ENCODE measurements around the gene AAMP. TPM values are rescaled to one million over a fixed set of nuclear protein-coding genes. Genes with fewer than 3 reads are reported as not detected.

AAMP gene
- total RNA-seq, 2 donors from 2014 or later: 61.5 to 114 TPM

- no peaks in the 10 kb centered on the region for H3K27me3 ChIP-seq
These were observed 22.4 kb upstream of the AAMP start, which contains the start of gene TMBIM1 for GRCh38 chr2:218292048-218293014. Gene TMBIM1, minus strand, starts transcription at chr2:218292503. Its CDS starts 10,362 bp downstream, at chr2:218282141.

GRCh38 chr2:218291318-218292047 lies 21.5 kb upstream of the AAMP start:
- Histone ChIP-seq H3K36me3 (replicated peaks in 1 of 2; ENCODE audit: insufficient read depth in 1 of 2, low read depth in 2 of 2) (no peaks in the 10 kb centered on the region), H3K27me3 (no peaks in the 10 kb centered on the region), H3K4me1 (peaks cover 91% of the 10 kb centered on the region), H3K27ac (peak overlapping the region; percentile 98 to 100 (median 98)), H3K9me3 (no peaks in the 10 kb centered on the region), H3K4me3 (peak overlapping the region; percentile 37 to 58)
- peak in 3 of 4 donors; percentile 41 to 63 (median 50) for DNase-seq
- intact Hi-C loops (cut with DNase I): no loop called here
- no peak for TF ChIP-seq CTCF (IDR thresholded peaks at IDR 0.05)
- no peak for TF ChIP-seq POLR2A (IDR thresholded peaks at IDR 0.05)
- 10 to 11% methylated on average over 6 to 12 of the region's 12 CpGs for WGBS, 2 donors
- ATAC-seq: no peak

More at GRCh38 chr2:218292048-218293014, 22.4 kb upstream of the AAMP start, which contains the start of gene TMBIM1:
- intact Hi-C loops (cut with DNase I): no loop called here
- Histone ChIP-seq H3K9me3 (no peaks in the 10 kb centered on the region), H3K4me3 (peak within 1 kb of the TSS; percentile 37 to 58), H3K36me3 (replicated peaks in 1 of 2; ENCODE audit: insufficient read depth in 1 of 2, low read depth in 2 of 2) (no peaks in the 10 kb centered on the region), H3K4me1 (peaks cover 91% of the 10 kb centered on the region), H3K27ac (peak within 1 kb of the TSS; percentile 98 to 100 (median 98))
- TF ChIP-seq POLR2A (IDR thresholded peaks at IDR 0.05) (peak; percentile 94 to 97 (median 95)), CTCF (IDR thresholded peaks at IDR 0.05) (peak; percentile 46 to 99 (median 94))
- ATAC-seq (peak; percentile 72), DNase-seq (peak; percentile 84 to 88 (median 86))
- WGBS, 2 donors: 4 to 9% methylated on average over 15 to 56 of the region's 63 CpGs

DNA sequence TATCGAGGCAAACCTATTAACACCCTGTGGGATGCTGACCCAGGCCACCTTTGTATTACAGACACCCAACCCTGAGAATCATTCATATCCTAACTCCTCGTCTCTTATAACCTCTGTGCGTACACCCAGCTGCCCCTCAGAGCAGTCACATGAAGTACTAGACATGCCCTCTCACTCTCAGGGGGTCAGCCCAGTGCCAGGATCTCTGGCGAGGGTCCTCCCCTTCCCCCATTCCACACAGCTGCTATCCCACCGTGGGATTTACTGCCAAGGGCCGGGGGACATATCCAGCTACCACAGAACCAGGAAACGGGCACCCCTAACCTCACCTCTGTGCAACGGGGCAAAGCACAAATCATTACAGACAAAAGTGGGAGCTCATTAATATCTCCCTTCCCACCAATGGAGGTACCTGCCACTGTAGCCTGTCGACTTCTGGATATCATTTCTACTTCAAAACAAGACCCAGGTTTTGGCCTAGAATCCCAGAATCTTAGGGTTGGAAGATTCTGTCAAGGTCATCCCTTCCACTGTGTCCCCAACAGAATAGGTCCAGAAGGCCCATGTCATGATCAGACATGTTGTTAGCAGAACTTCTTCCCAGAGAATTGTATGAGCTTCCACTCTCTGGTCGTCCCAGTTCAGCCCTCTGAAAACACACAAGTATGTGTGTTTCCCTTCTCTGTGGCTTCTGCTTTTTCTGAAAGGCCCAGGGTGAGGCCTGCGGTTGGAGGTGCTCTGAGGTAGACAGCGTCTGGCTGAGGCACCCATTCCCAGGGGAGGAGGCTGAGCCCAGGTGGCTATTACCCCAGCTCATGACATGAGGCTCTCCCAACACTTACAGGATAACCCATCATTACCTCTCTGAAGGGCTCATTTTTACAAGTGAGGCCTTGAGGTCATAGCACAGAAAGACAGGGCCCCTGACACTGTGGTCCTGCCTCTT lies 20.7 kb upstream of the AAMP start:
- Histone ChIP-seq H3K9me3 (no peaks in the 10 kb centered on the region), H3K27ac (peak overlapping the region; percentile 98 to 100 (median 98)), H3K27me3 (no peaks in the 10 kb centered on the region), H3K36me3 (replicated peaks in 1 of 2; ENCODE audit: insufficient read depth in 1 of 2, low read depth in 2 of 2) (no peaks in the 10 kb centered on the region), H3K4me1 (peaks cover 91% of the 10 kb centered on the region), H3K4me3 (peak overlapping the region in 1 of 2 donors; percentile 58)
- no peak for ATAC-seq
- peak in 1 of 4 donors; percentile 38 for DNase-seq
- 8 to 13% methylated on average over 12 of the region's 12 CpGs for WGBS, 2 donors
- intact Hi-C loops (cut with DNase I): no loop called here
- TF ChIP-seq CTCF (IDR thresholded peaks at IDR 0.05): no peak
- TF ChIP-seq POLR2A (IDR thresholded peaks at IDR 0.05): no peak

GRCh38 chr2:218289639-218290315 lies 19.8 kb upstream of the AAMP start:
- intact Hi-C loops (cut with DNase I): no loop called here
- 2 to 12% methylated on average over 4 to 6 of the region's 6 CpGs for WGBS, 2 donors
- no peaks in the 10 kb centered on the region for H3K9me3 ChIP-seq
- peak; percentile 40 to 61 (median 52) for DNase-seq
- H3K4me3 ChIP-seq: no peak overlapping the region
- peaks cover 91% of the 10 kb centered on the region for H3K4me1 ChIP-seq
- H3K27ac ChIP-seq: peak overlapping the region; percentile 98 to 100 (median 98)
- no peak for ATAC-seq
- H3K36me3 ChIP-seq (replicated peaks in 1 of 2; ENCODE audit: insufficient read depth in 1 of 2, low read depth in 2 of 2): no peaks in the 10 kb centered on the region
- TF ChIP-seq CTCF (IDR thresholded peaks at IDR 0.05) (peak in 1 of 7 experiments; percentile 24), POLR2A (IDR thresholded peaks at IDR 0.05) (peak; percentile 20 to 54 (median 51))
- H3K27me3 ChIP-seq: no peaks in the 10 kb centered on the region
